Measurements from ENCODE around the gene SMG9. TPM values are rescaled to one million over a fixed set of nuclear protein-coding genes. Genes with fewer than 3 reads are reported as not detected.

SMG9 gene
- polyA plus RNA-seq, 1 experiment: 9.2 TPM

GRCh38 chr19:43751466-43752220 lies 3.1 kb downstream of the SMG9 start:
- ChIA-PET POLR2A (interaction anchor here (0.6 to 2.3 kb wide), 2 partner anchors 13 to 77 kb away, joined by 6 to 8 read pairs; no protein-coding TSS in a partner anchor), CTCF (interaction anchor here (0.6 to 1.6 kb wide), 5 partner anchors 15 to 83 kb away, joined by 3 to 7 read pairs (median 5); no protein-coding TSS in a partner anchor)
- Histone ChIP-seq H3K4me3 (ENCODE audit: low read depth, low read length) (no peak overlapping the region), H3K27me3 (ENCODE audit: control insufficient read depth, insufficient read depth, low read length) (no peaks in the 10 kb centered on the region), H3K27ac (ENCODE audit: low read depth, low read length) (no peak overlapping the region), H3K9me3 (ENCODE audit: control insufficient read depth, insufficient read depth, low read length) (no peaks in the 10 kb centered on the region)
- DNase-seq (ENCODE audit: low read depth, low spot score): no peak
- TF ChIP-seq, protein P1, sequence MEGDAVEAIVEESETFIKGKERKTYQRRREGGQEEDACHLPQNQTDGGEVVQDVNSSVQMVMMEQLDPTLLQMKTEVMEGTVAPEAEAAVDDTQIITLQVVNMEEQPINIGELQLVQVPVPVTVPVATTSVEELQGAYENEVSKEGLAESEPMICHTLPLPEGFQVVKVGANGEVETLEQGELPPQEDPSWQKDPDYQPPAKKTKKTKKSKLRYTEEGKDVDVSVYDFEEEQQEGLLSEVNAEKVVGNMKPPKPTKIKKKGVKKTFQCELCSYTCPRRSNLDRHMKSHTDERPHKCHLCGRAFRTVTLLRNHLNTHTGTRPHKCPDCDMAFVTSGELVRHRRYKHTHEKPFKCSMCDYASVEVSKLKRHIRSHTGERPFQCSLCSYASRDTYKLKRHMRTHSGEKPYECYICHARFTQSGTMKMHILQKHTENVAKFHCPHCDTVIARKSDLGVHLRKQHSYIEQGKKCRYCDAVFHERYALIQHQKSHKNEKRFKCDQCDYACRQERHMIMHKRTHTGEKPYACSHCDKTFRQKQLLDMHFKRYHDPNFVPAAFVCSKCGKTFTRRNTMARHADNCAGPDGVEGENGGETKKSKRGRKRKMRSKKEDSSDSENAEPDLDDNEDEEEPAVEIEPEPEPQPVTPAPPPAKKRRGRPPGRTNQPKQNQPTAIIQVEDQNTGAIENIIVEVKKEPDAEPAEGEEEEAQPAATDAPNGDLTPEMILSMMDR (IDR thresholded peaks at IDR 0.05; ENCODE audit: low read depth, low read length): no peak

GRCh38 chr19:43749898-43750297 lies 4.9 kb downstream of the SMG9 start:
- TF ChIP-seq, protein P1 (IDR thresholded peaks at IDR 0.05; ENCODE audit: low read depth, low read length): no peak
- ChIA-PET CTCF (interaction anchor here (0.7 kb wide), 1 partner anchor 16 kb away, joined by 3 read pairs; no protein-coding TSS in a partner anchor), POLR2A (no interaction called here)
- no peaks in the 10 kb centered on the region for H3K9me3 ChIP-seq (ENCODE audit: control insufficient read depth, insufficient read depth, low read length)
- H3K4me3 ChIP-seq (ENCODE audit: low read depth, low read length): no peak overlapping the region
- DNase-seq (ENCODE audit: low read depth, low spot score): no peak
- no peak overlapping the region for H3K27ac ChIP-seq (ENCODE audit: low read depth, low read length)
- no peaks in the 10 kb centered on the region for H3K27me3 ChIP-seq (ENCODE audit: control insufficient read depth, insufficient read depth, low read length)

GRCh38 chr19:43749152-43749551 lies 5.6 kb downstream of the SMG9 start:
- TF ChIP-seq, protein P1 (IDR thresholded peaks at IDR 0.05; ENCODE audit: low read depth, low read length): no peak
- no peaks in the 10 kb centered on the region for H3K27me3 ChIP-seq (ENCODE audit: control insufficient read depth, insufficient read depth, low read length)
- H3K9me3 ChIP-seq (ENCODE audit: control insufficient read depth, insufficient read depth, low read length): no peaks in the 10 kb centered on the region
- CTCF ChIA-PET: interaction anchor here (0.6 kb wide), 1 partner anchor 362 kb away, joined by 3 read pairs; no protein-coding TSS in a partner anchor
- POLR2A ChIA-PET: no interaction called here
- H3K4me3 ChIP-seq (ENCODE audit: low read depth, low read length): no peak overlapping the region
- no peak overlapping the region for H3K27ac ChIP-seq (ENCODE audit: low read depth, low read length)
- DNase-seq (ENCODE audit: low read depth, low spot score): no peak

GRCh38 chr19:43748685-43749084 lies 6.1 kb downstream of the SMG9 start:
- CTCF ChIA-PET: no interaction called here
- Histone ChIP-seq H3K27me3 (ENCODE audit: control insufficient read depth, insufficient read depth, low read length) (no peaks in the 10 kb centered on the region), H3K9me3 (ENCODE audit: control insufficient read depth, insufficient read depth, low read length) (no peaks in the 10 kb centered on the region), H3K4me3 (ENCODE audit: low read depth, low read length) (no peak overlapping the region), H3K27ac (ENCODE audit: low read depth, low read length) (no peak overlapping the region)
- POLR2A ChIA-PET: no interaction called here
- TF ChIP-seq, protein P1 (IDR thresholded peaks at IDR 0.05; ENCODE audit: low read depth, low read length): no peak
- no peak for DNase-seq (ENCODE audit: low read depth, low spot score)

DNA sequence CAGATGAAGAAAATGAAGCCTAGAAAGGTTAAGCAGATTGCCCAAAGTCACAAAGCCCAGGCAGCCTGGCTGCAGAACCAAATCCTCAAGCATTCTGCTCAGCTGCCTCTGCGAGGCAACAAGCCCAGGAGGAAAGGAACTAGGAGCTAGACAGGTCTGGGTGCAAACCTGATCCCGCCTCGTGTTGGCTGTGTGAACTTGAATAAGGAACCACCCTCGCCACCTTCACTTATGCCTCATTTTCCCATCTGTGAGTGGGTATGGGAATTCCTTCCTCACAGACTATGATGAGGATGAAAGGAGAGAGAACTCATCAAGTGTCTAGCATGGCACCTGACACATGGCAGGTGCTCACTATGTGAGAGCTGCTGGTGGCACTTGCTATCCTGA lies 6.6 kb downstream of the SMG9 start:
- H3K4me3 ChIP-seq (ENCODE audit: low read depth, low read length): no peak overlapping the region
- ChIA-PET POLR2A (no interaction called here), CTCF (no interaction called here)
- H3K9me3 ChIP-seq (ENCODE audit: control insufficient read depth, insufficient read depth, low read length): no peaks in the 10 kb centered on the region
- TF ChIP-seq, protein P1 (IDR thresholded peaks at IDR 0.05; ENCODE audit: low read depth, low read length): no peak
- no peaks in the 10 kb centered on the region for H3K27me3 ChIP-seq (ENCODE audit: control insufficient read depth, insufficient read depth, low read length)
- H3K27ac ChIP-seq (ENCODE audit: low read depth, low read length): no peak overlapping the region
- no peak for DNase-seq (ENCODE audit: low read depth, low spot score)
